Neutrophil (primary cell): ENCODE results near the gene FAM161A.
"Not testable (repeated sequence)": the region's sequence is repeated elsewhere in the genome, so short reads cannot be mapped to it uniquely, and the experiment has no call there.

Experiments used
- H3K27ac ChIP-seq: fragments of 200-600 bp; sonication (generic); 2 replicates; pipeline ENCODE4 v1.5.1; 2016; ENCODE audit warnings: mild to moderate bottlenecking, moderate library complexity
- H3K27me3 ChIP-seq: fragments of 200-600 bp; sonication (generic); 2 replicates; pipeline ENCODE4 v1.6.0; 2016; ENCODE audit warnings: mild to moderate bottlenecking
- H3K36me3 ChIP-seq: fragments of 200-600 bp; sonication (generic); 2 replicates; pipeline ENCODE4 v1.5.1; 2017
- H3K4me1 ChIP-seq, 2 experiments: fragments of 200-600 bp in 1 of 2; sonication (generic) in 1 of 2; 1 replicate in 1 of 2; 2 replicates in 1 of 2; pipeline versions ENCODE4 v1.5.1 to v1.6.1; 2013 to 2016; ENCODE audit warnings: low read depth in 1 of 2, low read length in 1 of 2, mild to moderate bottlenecking in 1 of 2, moderate library complexity in 1 of 2; ENCODE audit not compliant: control insufficient read depth in 1 of 2, insufficient read depth in 1 of 2
- H3K4me3 ChIP-seq, 2 experiments: fragments of 200-600 bp in 1 of 2; sonication (generic) in 1 of 2; 1 replicate in 1 of 2; 2 replicates in 1 of 2; pipeline ENCODE4 v1.5.1; 2013 to 2016; ENCODE audit warnings: low read depth in 1 of 2, low read length in 1 of 2, mild to moderate bottlenecking in 1 of 2, moderate library complexity in 1 of 2
- H3K9me3 ChIP-seq: fragments of 200-600 bp; sonication (generic); 2 replicates; pipeline ENCODE4 v1.5.1; 2016
- CTCF ChIP-seq: fragments of 200-600 bp; sonication (generic); IDR thresholded peaks from 2 replicates; pipeline ENCODE4 v1.5.1; 2016; ENCODE audit warnings: antibody characterized with exemption

Gene FAM161A

GRCh38 chr2:61807036-61807757, 46.7 kb downstream of the FAM161A start:
- TF ChIP-seq CTCF: no peak
- Histone ChIP-seq H3K27ac (no peak overlapping the region), H3K27me3 (no peaks in the 10 kb centered on the region), H3K36me3 (no peaks in the 10 kb centered on the region), H3K9me3 (no peaks in the 10 kb centered on the region), H3K4me3 (no peak overlapping the region), H3K4me1 (no peaks in the 10 kb centered on the region)

DNA sequence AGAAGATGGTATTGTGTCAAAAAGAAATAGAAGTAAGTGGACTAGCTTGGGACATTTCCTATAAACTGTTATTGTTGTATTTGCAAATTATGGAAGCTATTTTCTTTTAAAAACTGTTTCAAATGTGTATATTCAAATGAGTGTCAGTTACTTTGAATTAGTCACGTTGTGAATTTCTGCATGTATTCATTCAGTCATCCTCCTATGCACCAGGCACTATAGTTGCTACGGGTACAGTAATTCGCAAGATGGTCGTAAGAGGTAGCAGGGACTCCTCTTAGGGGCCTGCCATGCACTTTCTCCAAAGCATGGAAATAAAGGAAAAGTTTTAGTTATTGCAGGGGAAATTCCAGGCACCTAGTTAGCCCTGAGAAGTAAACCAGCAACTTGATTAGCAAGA, 51.3 kb downstream of the FAM161A start:
- Histone ChIP-seq H3K27ac (no peak overlapping the region), H3K9me3 (no peaks in the 10 kb centered on the region), H3K36me3 (no peaks in the 10 kb centered on the region), H3K4me1 (no peaks in the 10 kb centered on the region), H3K4me3 (no peak overlapping the region), H3K27me3 (no peaks in the 10 kb centered on the region)
- TF ChIP-seq CTCF: no peak

DNA sequence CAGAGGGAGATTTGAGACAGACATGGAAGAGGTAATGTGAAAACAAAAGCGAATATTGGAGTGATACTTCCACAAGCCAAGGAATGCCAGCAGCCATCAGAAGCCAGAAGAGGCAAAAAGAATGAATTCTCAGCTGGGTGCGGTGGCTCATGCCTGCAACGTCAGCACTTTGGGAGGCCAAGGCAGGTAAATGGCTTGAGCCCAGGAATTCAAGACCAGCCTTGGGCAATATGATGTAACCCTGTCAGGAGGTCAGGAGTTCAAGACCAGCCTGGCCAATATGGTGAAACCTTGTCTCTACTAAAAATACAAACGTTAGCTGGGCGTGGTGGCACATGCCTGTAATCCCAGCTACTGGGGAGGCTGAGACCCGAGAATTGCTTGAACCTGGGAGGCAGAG, 54.8 kb downstream of the FAM161A start:
- Histone ChIP-seq H3K9me3 (no peaks in the 10 kb centered on the region), H3K4me1 (no peaks in the 10 kb centered on the region), H3K4me3 (no peak overlapping the region), H3K27ac (no peak overlapping the region), H3K27me3 (peaks cover 11% of the 10 kb centered on the region), H3K36me3 (no peaks in the 10 kb centered on the region)
- TF ChIP-seq CTCF: no peak

DNA sequence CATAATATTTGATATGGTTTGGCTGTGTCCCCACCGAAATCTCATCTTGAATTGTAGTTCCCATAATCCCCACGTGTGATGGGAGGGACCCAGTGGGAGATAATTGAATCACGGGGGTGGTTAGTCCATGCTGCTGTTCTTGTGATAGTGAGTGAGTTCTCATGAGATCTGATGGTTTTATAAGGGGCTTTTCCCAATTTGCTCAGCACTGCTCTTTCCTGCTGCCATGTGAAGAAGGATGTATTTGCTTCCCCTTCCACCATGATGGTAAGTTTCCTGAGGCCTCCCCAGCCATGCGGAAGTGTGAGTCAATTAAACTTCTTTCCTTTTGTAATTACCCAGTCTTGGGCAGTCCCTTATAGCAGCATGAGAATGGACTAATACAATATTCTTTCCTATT, 56.4 kb downstream of the FAM161A start:
- not testable (repeated sequence) for H3K4me3 ChIP-seq, H3K27ac ChIP-seq, H3K4me1 ChIP-seq, H3K9me3 ChIP-seq, H3K36me3 ChIP-seq
- H3K27me3 ChIP-seq: peaks cover 22% of the 10 kb centered on the region

GRCh38 chr2:61795408-61795807, 58.5 kb downstream of the FAM161A start:
- Histone ChIP-seq H3K4me1 (peaks cover 4 to 5% of the 10 kb centered on the region in 2 experiments), H3K4me3 (no peak overlapping the region), H3K27me3 (peaks cover 22% of the 10 kb centered on the region), H3K27ac (no peak overlapping the region), H3K9me3 (no peaks in the 10 kb centered on the region), H3K36me3 (no peaks in the 10 kb centered on the region)
- TF ChIP-seq CTCF: no peak

GRCh38 chr2:61793389-61793836, 60.4 kb downstream of the FAM161A start:
- Histone ChIP-seq H3K4me1 (peaks cover 4 to 5% of the 10 kb centered on the region in 2 experiments), H3K27ac (no peak overlapping the region), H3K4me3 (no peak overlapping the region), H3K36me3 (no peaks in the 10 kb centered on the region), H3K27me3 (peaks cover 22% of the 10 kb centered on the region), H3K9me3 (no peaks in the 10 kb centered on the region)
- peak; percentile 32 for TF ChIP-seq CTCF
